GM12878 (cell line): ENCODE data around the gene ALCAM. TPM values are rescaled to one million over a fixed set of nuclear protein-coding genes. Genes with fewer than 3 reads are reported as not detected.
"Not testable (repeated sequence)": the region's sequence is repeated elsewhere in the genome, so short reads cannot be mapped to it uniquely, and the experiment has no call there.

Experiments
- ATAC-seq: fragments of 200-7000 bp; cut with Tn5 transposase; 3 replicates; pipeline ENCODE4 v1.9.1; 2020; ENCODE audit warnings: mild to moderate bottlenecking, moderate library complexity
- BruUV-seq: library from RNA; stranded (reverse); fragments of 400-500 nt; replicated peaks from 2 replicates; lab custom pipeline; 2021; lab: Mats Ljungman, UMichigan
- CTCF ChIA-PET: fragments of 300-600 bp; sonication (Branson Sonifier 250); formaldehyde crosslinking; extraction: SDS; loops from one replicate; lab custom pipeline; 2021; ENCODE audit warnings: inconsistent platforms; lab: Yijun Ruan, JAX
- POLR2A ChIA-PET: fragments of 350-600 bp; formaldehyde crosslinking; extraction: SDS; loops from one replicate; lab custom pipeline; 2021; ENCODE audit warnings: inconsistent platforms; lab: Charles Lee
- RAD21 ChIA-PET: fragments of 300-600 bp; sonication (Branson Sonifier 250); formaldehyde crosslinking; loops from one replicate; lab custom pipeline; 2023; ENCODE audit warnings: antibody characterized with exemption; ENCODE audit not compliant: unreplicated experiment; lab: Charles Lee
- SMC1A ChIA-PET: fragments of 300-600 bp; sonication (Branson Sonifier 250); formaldehyde crosslinking; loops from one replicate; lab custom pipeline; 2023; ENCODE audit not compliant: unreplicated experiment, uncharacterized antibody; lab: Charles Lee
- DNase-seq: peaks from one replicate; pipeline ENCODE4 v3.0.0-alpha.2; 2011; ENCODE audit warnings: low read depth, low spot score
- FAIRE-seq: peaks from 3 replicates; lab custom pipeline; 2011; peaks lifted over from hg19 to GRCh38; lab: Jason Lieb, UNC
- H2AFZ ChIP-seq: 2 replicates; pipeline ENCODE4 v1.6.0; 2011; ENCODE audit warnings: low read depth, low read length, control low read depth; ENCODE audit not compliant: control insufficient read depth
- H3K27ac ChIP-seq: 2 replicates; pipeline ENCODE4 v1.5.1; 2011; ENCODE audit warnings: control low read depth; ENCODE audit not compliant: control insufficient read depth, insufficient read depth
- H3K27me3 ChIP-seq, 2 experiments: replicated peaks in 1 of 2; 2 replicates each; pipeline versions ENCODE4 v1.6.0 to v1.6.1; 2011; ENCODE audit warnings: low read length in 1 of 2; ENCODE audit not compliant: control insufficient read depth in 2 of 2, insufficient read depth in 2 of 2
- H3K36me3 ChIP-seq, 2 experiments: 2 replicates each; pipeline ENCODE4 v1.5.1; 2011; ENCODE audit warnings: low read length in 1 of 2; ENCODE audit not compliant: control insufficient read depth in 2 of 2, insufficient read depth in 2 of 2
- H3K4me1 ChIP-seq: 2 replicates; pipeline ENCODE4 v1.6.1; 2011; ENCODE audit warnings: mild to moderate bottlenecking, low read length, moderate library complexity, mixed read lengths; ENCODE audit not compliant: control insufficient read depth, insufficient read depth
- H3K4me2 ChIP-seq: 2 replicates; pipeline ENCODE4 v1.6.0; 2011; ENCODE audit warnings: control low read depth; ENCODE audit not compliant: control insufficient read depth, insufficient read depth
- H3K4me3 ChIP-seq: fragments of 200-600 bp; sonication (generic); 2 replicates; pipeline ENCODE4 v1.5.1; 2016
- H3K79me2 ChIP-seq: 2 replicates; pipeline ENCODE4 v1.6.0; 2011; ENCODE audit warnings: low read length; ENCODE audit not compliant: control insufficient read depth, insufficient read depth
- H3K9ac ChIP-seq: 2 replicates; pipeline ENCODE4 v1.8.0; 2011; ENCODE audit warnings: low read length, control low read depth, mixed read lengths; ENCODE audit not compliant: control insufficient read depth, insufficient read depth
- H3K9me3 ChIP-seq: replicated peaks from 3 replicates; pipeline ENCODE4 v1.5.1; 2011; ENCODE audit warnings: mild to moderate bottlenecking, low read length; ENCODE audit not compliant: control insufficient read depth, insufficient read depth
- H4K20me1 ChIP-seq: 2 replicates; pipeline ENCODE4 v1.6.0; 2011; ENCODE audit not compliant: control insufficient read depth, insufficient read depth
- WGBS: methylation state at CpG from one replicate; pipeline ENCODE4 v1.1.6; 2016; ENCODE audit warnings: low lambda C conversion rate; ENCODE audit not compliant: insufficient replicate concordance, insufficient coverage; ENCODE audit errors: missing lambda C conversion rate; 5-methylcytosine and 5-hydroxymethylcytosine counted together
- in situ Hi-C: fragments of 300-500 bp; cut with MboI; formaldehyde crosslinking; loops from 9 replicates; pipeline ENCODE4 v1.14.3; 2018; ENCODE audit warnings: mixed read lengths
- intact Hi-C: fragments of 100-400 bp; cut with micrococcal nuclease; formaldehyde crosslinking; loops from one replicate; pipeline ENCODE4 v1.14.2; 2022; ENCODE audit not compliant: unreplicated experiment
- polyA plus RNA-seq, 11 experiments: library from polyadenylated mRNA; depleted of rRNA in 4 of 11; unstranded in 6 of 11; stranded (reverse) in 5 of 11; fragments of >200 nt; fragmentation: Nextera tagmentation in 4 of 11; fragmentation: Illumina TruSeq in 1 of 11; extraction: Ambion mirVana in 4 of 11; extraction: Trizol in 1 of 11; gene quantifications; 1 replicate in 1 of 11; 2 replicates in 10 of 11; pipeline versions ENCODE4 v1.2.1 to v1.2.3, GENCODE V29; 2011 to 2016; ENCODE audit warnings: inconsistent platforms in 2 of 11, missing spikeins in 2 of 11, low read depth in 1 of 11
- total RNA-seq, 4 experiments: library from RNA; depleted of rRNA in 3 of 4; stranded (reverse); fragments of >200 nt in 3 of 4; fragmentation: Illumina TruSeq in 1 of 4; extraction: Trizol in 1 of 4; gene quantifications; 2 replicates each; pipeline versions ENCODE4 v1.2.1 to v1.2.3, GENCODE V29; 2013 to 2021

Gene ALCAM
- total and polyA plus RNA-seq, 10 of the 15 experiments (the other 5 are each of a cell fraction or from before 2014, with no cell fraction given), result 12.2 to 54.2 (median 32.6) TPM

- H3K4me1 ChIP-seq, H3K9ac ChIP-seq, POLR2A ChIA-PET, BruUV-seq, H4K20me1 ChIP-seq, FAIRE-seq, H3K4me2 ChIP-seq, SMC1A ChIA-PET, H2AFZ ChIP-seq, H3K27me3 ChIP-seq, RAD21 ChIA-PET, ATAC-seq, H3K9me3 ChIP-seq, H3K36me3 ChIP-seq, DNase-seq, H3K27ac ChIP-seq, in situ Hi-C loops, CTCF ChIA-PET, intact Hi-C loops, H3K4me3 ChIP-seq, H3K79me2 ChIP-seq: not testable (repeated sequence)
- WGBS, result 100% methylated on average over 1 of the region's 1 CpG
These were observed 235.0 kb downstream of the ALCAM start for GRCh38 chr3:105601756-105602155.

DNA sequence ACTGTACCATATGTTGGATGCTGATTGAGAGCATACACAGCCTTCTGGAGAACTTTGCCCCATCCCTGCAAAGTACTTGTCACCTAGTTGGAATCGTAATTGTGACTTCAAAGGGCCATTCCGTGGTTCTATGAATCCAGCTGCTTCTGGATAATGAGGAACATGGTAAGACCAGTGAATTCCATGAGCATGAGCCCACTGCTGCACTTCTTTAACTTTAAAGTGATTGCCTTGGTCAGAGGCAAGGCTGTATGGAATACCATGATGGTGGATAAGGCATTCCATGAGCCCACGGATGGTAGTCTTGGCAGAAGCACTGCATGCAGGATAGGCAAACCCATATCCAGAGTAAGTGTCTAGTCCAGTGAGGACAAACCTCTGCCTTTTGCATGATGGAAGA lies 235.6 kb downstream of the ALCAM start:
- H3K9ac ChIP-seq, H3K4me3 ChIP-seq, H3K4me1 ChIP-seq, SMC1A ChIA-PET, H3K4me2 ChIP-seq, H2AFZ ChIP-seq, FAIRE-seq, H3K36me3 ChIP-seq, H3K27me3 ChIP-seq, BruUV-seq, H3K79me2 ChIP-seq, intact Hi-C loops, H3K9me3 ChIP-seq, POLR2A ChIA-PET, in situ Hi-C loops, H4K20me1 ChIP-seq, H3K27ac ChIP-seq, CTCF ChIA-PET, DNase-seq, ATAC-seq, RAD21 ChIA-PET: not testable (repeated sequence)
- 2% methylated on average over 3 of the region's 3 CpGs for WGBS

DNA sequence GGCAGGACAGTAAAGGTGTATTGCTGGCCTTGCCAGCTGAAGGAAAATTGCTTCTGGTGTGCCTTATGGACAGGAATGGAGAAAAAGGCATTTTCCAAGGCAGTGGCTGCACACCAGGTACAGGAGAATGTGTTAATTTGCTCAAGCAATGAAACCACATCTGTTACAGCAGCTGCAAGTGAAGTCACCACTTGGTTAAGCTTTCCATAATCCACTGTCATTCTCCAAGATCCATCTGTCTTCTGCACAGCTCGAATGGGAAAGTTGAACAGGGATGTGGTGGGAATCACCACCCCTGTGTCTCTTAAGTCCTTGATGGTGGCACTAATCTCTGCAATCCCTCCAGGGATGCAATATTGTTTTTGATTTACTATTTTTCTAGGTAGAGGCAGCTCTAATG lies 236.8 kb downstream of the ALCAM start:
- FAIRE-seq, H3K27ac ChIP-seq, H3K9ac ChIP-seq, H3K4me2 ChIP-seq, H3K9me3 ChIP-seq, BruUV-seq, intact Hi-C loops, DNase-seq, H3K27me3 ChIP-seq, RAD21 ChIA-PET, H3K79me2 ChIP-seq, POLR2A ChIA-PET, ATAC-seq, H3K4me3 ChIP-seq, H3K4me1 ChIP-seq, H4K20me1 ChIP-seq, CTCF ChIA-PET, H3K36me3 ChIP-seq, H2AFZ ChIP-seq, in situ Hi-C loops, SMC1A ChIA-PET: not testable (repeated sequence)
- WGBS, result 0% methylated on average over 1 of the region's 1 CpG
